Stimulated activated CD4-positive, alpha-beta T cell treated with anti-CD3 and anti-CD28 coated beads, Interleukin-4, amount 100 ng/mL, for 4 hours (primary cell): ENCODE measurements around the gene CKMT2.

Experiments used
- DNase-seq, 2 experiments: peaks; one replicate each; pipeline ENCODE4 v3.0.0-alpha.2; 2020

CKMT2 gene

DNA sequence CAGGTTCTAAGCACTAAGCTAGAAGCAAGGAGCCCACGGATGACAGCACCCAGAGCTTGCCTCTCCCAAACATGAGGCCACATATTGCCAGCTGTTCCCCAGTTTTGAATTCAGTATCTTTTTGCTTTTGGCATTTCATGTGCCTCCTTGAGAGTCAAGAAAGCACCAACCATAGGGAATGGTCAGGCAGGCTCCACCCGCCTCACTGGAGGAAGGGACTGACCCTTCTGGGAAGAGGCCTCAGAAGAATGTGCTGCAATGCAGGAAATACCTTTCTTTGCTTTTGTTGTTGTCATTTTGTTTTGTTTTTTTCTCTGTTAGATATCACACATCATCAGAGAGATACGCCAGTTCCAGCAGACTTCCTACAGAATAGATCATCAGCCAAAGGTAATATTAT is 13.7 kb upstream of the CKMT2 start:
- DNase-seq = no peak

DNA sequence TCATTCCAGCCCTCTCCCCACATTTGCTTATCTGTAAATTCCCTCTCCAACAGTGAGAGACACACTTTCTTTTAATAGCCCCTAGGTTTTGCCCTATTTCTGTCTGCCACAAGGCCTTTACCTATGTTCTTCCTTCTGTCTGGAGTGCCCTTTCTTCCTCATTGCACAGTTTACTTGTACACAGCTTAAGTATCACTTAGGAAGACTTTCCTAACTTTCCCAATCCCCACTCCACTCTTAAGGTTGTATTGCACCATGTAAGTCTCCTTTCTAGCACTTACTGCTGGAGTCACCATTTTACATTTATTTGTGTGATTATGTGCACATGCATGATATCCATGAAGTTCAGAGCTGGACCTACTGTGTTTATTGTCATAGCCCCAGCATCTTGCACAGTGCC is 10.8 kb upstream of the CKMT2 start:
- DNase-seq = no peak

DNA sequence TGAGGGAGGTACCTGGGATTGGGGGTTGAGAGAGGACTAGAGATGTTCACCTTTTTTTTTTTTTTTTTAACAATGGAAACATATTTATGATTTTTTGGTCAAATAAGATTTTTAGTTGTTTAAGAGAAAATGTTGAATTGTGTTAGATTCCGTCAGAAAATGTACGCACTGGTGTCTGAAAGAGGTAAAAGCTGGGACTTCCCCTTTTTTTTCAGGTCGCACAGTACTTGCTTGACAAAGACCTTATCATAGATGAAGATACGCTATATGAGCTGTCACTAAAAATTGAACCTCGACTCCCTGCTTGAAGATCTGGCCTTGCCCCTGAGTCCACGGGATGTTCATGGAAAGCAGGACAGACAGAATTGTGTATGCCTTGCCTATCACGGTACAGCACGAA is 7.7 kb upstream of the CKMT2 start:
- no peak for DNase-seq

DNA sequence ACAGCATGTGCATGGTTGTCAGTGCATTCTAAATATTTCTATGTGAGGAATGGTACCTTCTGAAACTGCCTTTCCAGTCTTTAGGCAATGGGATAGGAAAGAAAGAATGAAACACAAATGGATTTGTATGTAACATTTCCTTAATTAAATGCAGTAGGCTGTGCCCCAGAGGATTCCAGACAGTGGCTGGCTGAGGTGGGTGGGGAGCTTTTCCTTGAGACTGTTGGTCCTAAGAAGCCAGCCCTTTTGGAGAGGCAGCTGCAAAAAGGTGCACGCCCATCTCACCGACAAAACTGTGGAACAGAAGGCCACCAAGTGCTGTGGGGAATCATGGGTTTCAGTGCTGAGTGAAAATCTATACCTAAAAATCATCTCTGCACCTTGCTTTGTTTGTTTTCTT is 6.8 kb upstream of the CKMT2 start:
- no peak for DNase-seq

DNA sequence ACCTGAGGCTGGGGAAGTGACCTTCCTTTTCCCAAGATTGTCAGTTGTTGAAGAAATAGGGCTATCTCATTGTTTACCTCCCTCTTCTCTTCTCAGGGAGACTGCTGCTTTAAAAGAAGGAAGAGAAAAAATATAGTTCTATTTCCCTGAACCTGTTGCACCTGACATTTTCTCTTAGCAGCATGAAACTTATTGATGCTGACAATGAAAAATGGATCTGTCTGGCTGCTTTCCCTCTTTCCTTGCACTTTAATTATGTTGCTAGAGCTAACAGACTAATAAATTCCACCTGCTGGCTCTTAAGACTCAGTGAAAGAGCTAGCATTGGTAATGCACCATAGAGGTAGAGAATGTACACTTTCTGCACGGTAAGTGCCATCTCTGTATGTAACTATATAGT is 6.2 kb upstream of the CKMT2 start:
- DNase-seq = no peak

DNA sequence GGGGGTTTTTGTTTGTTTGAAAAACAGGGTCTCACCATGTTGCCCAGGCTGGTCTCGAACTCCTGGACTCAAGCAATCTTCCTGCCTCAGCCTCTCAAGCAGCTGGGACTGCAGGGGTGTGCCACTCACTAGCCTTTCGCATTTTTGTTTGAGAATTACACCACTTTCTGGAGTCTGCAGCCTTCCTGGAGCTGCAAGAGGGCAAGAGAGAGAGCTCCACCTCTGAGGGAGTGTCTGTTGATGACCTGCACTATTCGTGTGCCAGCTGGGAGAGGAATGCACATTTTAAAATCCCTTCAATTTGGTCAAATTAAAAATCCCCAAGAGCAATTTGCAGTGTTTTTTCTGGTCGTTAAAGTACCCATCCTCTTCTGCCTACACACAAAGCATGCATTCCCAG is 5.0 kb upstream of the CKMT2 start:
- DNase-seq = no peak

DNA sequence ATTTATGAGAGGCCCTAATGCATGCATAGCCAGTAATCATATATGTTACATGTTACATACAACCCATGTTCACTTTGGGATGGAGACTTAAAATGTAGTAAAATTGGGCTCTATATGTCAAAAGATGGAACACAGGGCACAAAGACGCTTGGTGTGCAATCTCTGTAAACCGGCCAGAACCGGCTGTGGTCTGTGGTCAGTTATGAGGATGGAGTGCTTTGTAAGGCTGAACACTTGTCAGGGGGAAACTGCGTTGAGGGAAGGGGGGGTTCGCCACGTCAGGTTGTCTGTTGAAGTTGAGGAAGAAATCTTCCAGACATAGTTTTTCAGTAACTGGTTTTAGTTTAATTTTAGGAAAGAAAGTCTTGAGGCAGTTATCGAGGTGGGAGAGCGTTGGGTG is 2.7 kb upstream of the CKMT2 start:
- DNase-seq = no peak

DNA sequence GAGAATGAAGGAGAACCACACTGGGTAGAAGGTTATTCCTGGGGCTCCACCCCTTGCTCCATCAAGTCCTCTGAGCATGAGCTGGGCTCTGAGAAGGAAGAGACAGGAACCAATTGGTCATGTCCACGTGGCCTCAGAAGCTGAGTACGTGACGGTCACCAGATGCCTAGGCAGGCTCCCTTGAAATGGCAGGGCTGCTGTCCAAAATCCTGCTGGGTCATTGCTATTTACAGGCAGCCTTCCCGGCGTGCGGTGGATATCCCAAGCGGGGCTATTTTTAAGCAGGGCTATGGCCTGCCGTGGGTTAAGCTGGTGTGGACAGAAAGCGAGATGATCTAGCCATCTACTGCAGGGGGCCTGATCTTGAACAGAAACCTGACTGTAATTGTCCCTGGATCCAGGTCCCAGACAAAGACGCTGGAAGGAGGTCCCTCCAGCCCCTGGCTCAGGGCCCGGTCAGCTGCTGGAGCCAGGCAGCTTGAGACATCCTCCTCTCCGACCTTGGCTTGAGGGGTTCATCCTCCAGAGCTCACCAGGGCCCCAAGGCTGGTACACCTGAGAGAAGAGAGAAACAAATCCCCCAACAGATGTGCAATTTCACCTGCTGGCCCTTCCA is 550 bp upstream of the CKMT2 start:
- no peak for DNase-seq

DNA sequence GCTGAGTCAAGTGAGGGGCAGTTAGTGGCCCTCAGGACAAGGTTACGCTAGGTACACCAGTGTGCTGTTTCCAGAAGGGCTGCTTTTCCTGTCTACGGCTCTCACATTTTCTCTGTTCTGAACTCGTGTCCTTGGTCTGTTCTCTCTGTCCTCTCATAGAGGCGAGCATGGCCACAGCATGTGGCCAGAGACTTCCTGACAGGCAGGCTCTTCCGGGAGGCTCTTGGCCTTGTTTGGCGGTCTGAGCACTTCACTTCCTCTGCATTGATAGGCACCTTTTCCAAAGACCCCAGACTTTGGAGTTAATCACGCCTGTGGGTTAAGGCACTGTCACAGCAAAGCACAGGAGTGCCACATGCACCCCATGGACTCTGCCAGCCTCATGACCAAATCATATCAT is 1.2 kb downstream of the CKMT2 start:
- DNase-seq = no peak

DNA sequence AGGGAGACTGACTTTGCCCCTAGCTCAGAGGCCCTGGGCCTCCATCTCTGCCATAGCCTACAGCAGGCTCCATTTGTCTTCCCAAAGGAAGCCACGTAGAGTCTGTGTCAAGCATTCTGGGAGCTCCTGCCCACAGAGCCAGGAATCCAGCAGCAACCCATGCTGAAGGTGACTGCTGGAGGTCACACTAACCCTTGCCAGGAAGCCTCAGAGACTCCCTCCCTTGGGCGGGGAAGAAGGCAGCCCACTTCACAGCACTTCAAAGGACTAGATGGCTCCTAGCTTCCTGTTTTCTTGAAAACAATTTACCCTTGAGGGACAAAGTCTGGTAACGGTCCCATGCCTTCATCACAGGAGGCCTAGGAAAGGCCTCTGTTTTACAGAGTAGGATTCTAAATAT is 1.7 kb downstream of the CKMT2 start:
- no peak for DNase-seq

DNA sequence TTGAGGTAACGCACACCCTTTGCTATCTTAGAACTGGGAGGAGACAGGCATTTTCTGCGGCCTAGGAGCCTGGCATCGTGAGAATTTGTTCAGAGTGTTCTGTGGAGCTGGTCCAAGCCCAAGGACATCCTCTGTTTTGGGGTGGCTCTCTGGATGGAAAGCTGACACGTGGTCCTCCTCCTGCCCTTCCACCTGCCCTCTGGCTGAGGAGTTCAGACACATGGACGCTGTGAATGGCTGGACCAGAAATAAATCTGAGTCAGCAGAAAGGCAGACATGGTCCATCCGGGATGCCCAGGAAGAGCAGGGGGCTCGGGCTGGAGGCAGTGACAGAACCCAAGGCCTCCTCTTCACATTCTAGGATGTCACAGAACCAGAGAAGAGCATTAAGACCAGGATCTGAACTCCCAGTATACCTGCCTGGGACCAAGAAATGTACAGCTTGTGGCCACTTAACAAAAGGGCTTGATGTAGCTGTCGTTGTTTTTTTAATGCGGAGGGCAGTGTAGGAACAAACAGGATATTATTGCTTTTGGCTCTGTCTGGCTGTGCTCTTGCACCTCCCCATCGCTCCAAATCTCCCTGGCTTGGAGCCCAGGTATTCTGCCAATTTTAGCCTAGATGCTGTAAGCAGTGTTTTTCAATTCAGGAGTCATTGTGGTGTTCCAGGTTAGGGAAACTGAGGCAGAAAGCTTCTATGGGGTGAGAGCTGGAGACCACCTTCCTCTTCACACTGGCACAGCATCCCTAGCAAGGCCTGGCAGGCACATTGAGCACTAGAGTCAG is 2.4 kb downstream of the CKMT2 start:
- no peak for DNase-seq

DNA sequence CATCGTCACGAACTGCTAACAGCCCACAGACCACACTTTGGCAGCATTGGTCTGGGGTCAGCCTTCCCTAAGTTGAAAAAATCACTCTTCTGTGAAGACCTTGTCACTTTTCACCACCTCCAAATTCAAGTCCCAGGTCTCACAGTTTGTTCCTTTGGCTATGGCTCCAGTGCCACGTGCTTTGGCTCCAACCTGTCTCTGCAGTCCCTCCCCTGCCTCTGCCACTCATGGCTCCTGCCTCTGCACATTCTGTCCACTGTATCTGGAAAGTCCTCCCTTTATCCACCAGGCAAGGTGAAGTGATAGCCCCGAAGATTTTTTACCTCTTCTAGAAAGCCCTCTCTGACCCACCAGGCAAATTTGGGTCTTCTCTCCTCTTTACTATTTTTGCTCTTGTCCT is 5.3 kb downstream of the CKMT2 start:
- no peak for DNase-seq

DNA sequence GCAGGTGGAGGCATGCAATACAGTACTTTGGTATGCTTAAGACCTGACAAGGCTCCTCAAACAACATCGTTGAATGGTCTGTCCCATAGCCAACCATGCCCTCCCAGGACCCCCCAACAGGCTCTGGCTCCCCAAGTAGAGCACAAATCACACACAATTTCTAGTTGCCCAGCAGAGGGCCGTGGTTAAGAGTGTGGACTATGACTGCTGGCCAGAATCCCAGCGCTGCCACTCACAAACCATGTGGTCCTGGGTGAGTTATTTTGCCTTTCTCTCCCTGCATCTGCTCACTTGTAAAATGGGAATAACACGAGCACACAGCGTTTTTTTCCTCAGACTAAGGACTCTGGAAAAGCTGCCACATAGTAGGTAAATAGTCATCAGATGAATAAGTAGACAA is 6.5 kb downstream of the CKMT2 start:
- DNase-seq = no peak

DNA sequence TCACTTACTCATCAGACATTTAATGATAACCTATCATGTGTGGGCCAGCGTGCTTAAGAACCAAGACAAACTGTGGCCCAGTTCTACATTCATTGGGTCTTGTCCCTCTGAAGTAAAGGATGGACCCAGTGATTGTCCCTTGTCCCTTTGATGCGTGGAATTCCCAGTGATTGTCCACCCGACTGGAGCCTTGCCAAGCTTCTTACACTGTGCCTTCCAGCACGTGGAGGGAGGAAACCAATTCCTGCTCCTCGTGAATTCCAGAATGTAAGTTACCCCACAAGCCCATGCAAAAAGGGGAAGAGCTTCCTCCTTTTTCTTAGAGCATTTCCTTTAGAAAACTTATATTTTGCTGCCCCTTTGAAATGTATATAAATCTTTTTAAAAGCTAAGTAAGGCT is 7.9 kb downstream of the CKMT2 start:
- DNase-seq = no peak

DNA sequence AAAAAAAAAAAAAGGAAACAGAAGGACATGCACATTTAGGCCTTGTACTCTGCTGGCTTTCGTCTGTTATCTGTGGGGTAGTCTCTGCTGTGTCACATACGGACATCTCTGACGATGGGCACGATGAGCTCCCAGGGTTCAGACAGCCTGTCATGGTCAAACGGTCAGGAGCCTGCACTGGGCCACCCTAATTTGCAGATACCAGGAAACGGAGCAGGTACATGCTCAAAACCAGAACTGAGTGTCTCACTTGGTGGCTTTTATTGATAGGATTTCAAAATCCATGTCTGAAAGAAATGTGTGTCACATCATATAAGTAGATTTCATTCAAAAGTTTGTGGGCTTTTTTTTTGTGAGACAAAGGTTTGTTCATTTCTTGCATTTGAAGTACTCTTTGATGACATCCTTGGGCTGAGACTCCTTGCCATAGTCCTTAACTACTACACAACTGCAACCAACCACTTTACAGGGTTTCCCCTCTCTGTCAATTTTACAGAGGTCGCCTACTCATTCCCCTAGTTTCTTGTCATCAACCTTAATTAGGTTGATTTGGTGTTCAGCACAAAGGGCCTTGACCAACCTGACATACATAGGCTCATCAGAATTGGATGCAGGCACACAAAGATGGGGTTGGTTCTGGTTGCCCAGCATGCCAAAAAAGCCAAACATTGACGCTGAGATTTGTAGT is 9.0 kb downstream of the CKMT2 start:
- no peak for DNase-seq

DNA sequence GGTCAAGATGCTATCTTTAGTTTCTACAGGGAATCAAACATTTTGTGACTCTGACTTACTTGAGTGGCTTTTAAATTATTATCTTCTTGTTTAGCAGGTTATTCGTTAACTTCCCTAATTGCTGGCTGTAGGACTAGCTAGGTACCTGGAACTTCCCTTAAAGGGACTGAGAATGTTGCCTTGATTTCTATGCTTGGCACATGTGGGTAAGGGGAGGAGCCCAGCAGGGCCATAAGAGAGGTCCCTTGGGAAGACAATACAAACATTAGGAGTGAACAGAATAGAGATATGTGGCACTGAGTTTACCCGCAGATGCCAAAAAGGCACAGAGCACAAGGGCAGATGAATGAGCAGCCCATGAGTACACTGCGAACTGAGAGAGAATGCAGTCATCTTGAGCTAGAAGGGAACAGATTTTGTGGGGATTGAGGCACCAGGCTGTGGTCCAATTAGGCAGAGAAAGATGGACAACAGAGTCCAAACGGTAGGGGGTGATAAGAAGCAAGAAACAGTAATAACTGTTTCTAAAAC is 9.8 kb downstream of the CKMT2 start:
- no peak for DNase-seq

DNA sequence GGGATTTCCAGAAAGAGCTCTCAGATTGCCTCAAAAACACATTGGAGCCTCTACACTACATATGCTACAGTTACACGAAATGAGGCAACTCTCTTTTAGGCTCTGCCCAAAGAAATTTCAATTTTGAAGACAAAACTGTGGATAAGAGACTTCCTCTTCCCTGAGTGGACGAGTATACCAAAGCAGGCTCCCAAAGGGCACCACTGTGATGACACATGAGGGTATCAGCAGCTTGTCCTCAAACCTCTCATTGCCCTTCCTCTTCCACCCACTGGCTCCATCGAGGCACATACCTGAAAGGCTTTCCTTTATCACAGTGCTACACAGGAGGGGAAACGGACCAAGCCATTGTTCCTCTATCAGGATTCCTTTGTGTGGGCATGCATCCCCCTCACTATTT is 11.3 kb downstream of the CKMT2 start:
- DNase-seq = no peak

DNA sequence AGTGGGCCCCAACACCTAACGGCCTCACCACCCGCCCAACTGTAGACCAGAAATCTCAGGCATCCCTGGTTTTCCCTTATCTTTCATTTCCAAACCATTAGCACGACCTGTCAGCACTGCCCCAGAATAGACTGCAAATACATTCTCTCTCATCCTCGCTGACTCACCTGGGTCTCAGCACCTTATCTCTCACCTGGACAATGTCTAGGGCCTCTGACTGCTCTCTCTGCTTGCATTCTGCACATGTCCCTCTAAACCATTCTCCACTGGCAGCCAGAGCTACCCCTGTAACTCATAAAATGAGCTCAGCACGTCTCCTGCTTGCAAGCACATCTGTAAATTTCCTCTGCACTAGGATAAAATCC is 12.7 kb downstream of the CKMT2 start:
- no peak for DNase-seq

DNA sequence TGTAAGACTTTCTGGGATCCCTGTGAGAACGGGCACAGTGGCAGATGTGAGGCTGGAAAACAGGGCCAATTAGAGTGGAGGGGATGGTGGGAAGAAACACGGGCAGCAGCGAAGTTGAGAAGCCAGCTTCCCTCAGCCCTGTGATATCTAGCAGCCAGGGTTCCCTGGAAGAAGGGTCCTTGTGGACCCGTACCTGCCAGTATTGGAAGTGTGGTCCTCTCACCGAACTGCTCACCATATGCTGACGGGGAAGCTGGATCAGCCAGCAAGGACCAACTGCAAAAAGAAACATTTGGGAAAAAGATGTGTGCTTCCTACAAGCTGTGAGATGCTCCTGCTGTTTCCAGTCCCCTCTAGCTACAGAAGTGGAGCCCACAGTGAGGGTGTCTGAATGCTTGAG is 13.6 kb downstream of the CKMT2 start:
- no peak for DNase-seq

DNA sequence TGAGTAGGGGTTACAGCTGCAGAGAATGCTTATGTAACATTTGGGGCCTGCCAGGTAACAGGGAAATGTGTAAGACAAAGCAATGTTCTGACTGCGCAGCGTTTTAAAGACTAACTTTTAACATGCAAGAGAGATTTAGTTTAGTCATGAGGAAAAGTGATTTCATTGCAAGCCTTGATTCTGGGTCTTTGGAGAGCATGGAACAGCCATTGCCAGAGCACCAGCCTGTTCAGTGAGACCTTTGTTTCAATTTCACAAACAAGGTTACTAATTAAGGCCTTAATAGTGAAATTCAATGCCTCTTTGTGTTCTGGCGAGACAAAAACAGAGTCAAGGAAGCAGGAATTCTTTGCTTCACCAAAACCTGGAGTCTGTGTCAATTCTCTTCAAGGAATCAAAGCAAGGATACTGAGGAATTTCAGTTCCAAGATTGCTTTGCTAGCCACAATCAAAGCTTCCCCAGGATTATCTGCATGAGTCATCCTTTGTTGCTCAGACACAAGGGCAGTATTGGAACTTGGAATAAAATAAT is 14.4 kb downstream of the CKMT2 start:
- no peak for DNase-seq

DNA sequence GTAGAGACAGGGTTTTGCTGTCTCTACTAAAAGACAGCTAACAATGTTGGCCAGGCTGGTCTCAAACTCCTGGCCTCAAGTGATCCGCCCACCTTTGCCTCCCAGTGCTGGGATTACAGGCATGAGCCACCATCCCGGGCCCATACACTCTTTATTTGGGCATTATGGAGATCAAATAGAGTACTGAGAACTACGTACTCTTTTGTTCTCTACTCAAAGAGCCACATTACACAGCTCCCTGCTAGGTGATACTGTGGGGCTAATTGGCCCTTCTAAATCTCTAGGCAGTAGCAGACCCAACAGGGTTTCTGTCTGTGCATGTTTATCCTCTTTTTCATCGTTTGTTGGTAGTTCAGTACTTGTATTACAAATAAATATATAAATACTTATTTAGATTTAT is 16.1 kb downstream of the CKMT2 start:
- DNase-seq = no peak

DNA sequence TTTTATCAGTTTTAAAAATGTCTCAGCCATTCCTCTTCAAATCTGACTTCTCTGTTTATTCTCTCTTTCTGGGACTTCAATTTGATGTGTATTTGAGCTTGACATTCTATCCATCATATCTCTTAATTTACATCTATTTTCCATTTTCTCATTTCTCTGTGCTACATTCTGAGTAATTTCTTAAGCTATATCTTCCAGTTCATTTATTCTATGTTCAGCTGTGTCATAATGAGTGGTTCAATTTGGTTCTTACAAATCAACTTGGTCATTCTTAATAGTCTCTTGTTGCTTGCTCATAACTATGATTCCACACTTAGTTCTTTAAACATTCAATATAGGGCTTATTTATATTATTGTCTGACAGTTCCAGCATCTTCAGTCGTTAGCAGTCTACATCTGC is 16.9 kb downstream of the CKMT2 start:
- DNase-seq = no peak

DNA sequence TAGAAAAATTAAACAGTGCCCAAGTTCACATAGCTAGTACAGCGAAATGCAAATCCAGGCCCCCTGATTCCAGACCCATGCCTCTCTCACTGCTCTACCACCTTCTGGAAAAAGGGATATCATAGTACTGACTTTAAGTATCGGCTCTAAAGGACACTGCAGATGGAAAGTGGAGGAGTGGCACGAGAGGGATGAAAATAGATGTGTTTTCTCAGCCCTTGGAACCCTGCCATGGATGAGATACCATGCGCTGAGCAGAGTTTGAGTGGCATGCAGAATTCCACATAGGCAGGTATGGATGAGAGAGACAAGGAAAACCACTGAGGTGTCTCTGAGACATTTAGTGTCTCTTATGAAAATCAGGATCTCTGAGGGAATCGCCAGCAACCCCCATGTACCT is 18.8 kb downstream of the CKMT2 start:
- no peak for DNase-seq

DNA sequence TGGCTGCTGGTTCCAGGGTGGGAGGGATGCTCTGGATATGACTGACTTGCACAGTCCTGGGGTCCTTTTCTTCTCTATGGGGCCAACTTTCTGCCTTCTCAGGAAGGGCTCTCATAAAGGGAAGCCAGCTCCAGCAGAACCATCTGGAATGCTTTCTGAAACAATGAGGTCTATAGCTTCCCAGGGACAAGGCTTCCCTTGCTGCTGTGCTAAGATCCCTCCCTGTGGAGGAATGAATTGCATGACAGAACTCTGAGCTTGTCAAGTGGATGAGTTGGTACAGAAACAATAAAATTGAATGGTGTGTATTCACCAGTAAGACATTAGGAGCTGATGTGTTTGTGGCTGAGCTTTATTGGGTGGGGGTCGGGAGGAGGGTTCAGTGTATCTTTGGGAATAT is 19.8 kb downstream of the CKMT2 start:
- no peak for DNase-seq
